Measurements from ENCODE around the gene KLF17. TPM values are rescaled to one million over a fixed set of nuclear protein-coding genes. Genes with fewer than 3 reads are reported as not detected.

KLF17 gene
- polyA plus RNA-seq, 1 donor (not counting 4 experiments of a cell fraction or from before 2014, with no cell fraction given) = not detected

DNA sequence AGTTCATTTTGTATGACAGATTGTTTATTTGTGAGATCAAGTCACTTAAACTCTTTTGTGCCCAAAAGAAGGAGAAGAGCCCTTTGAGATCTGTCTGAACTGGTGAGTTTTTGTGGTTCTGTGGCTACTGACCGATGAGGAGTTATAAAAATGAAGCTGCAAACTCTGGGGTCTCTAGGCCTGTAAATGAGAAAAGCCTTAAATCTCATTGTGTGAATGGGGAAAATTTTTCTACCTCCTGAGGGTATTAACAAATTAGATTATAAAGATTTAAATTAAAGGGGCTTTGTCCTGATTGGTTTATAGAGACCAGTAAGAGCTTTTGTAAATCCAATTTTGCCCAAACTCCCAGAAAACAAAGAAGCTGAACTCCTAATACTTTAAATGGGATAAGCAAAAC lies 9.7 kb upstream of the KLF17 start:
- dilution Hi-C loops (cut with MboI; ENCODE audit: extremely low pct_ligation_motif_present, low sequenced_read_pairs) = no loop called here
- H3K4me2 ChIP-seq (ENCODE audit: control insufficient read depth, extremely low read depth, insufficient read depth, low read depth, low read length) = no peak overlapping the region
- no peaks in the 10 kb centered on the region for H3K9me3 ChIP-seq (ENCODE audit: control insufficient read depth, low read depth, low read length)
- no peak overlapping the region for H2AFZ ChIP-seq (ENCODE audit: control insufficient read depth, low read length)
- no peaks in the 10 kb centered on the region for H3K4me1 ChIP-seq (ENCODE audit: control insufficient read depth, extremely low read depth, insufficient read depth, low read length)
- H3K9me1 ChIP-seq (ENCODE audit: control insufficient read depth, extremely low read depth, insufficient read depth, low read length) = no peaks in the 10 kb centered on the region
- no peak overlapping the region for H3K9ac ChIP-seq (ENCODE audit: control insufficient read depth, extremely low read depth, insufficient read depth, low read length)
- H3K36me3 ChIP-seq (ENCODE audit: control insufficient read depth in 2 of 2, extremely low read depth in 1 of 2, insufficient read depth in 2 of 2, low read length in 2 of 2) = no peaks in the 10 kb centered on the region
- DNase-seq (ENCODE audit: low read depth, low spot score) (no peak), FAIRE-seq (no peak)
- H4K20me1 ChIP-seq (ENCODE audit: control insufficient read depth, extremely low read depth, insufficient read depth, low read length) = no peaks in the 10 kb centered on the region
- no peak overlapping the region for H3K27ac ChIP-seq (ENCODE audit: control insufficient read depth, insufficient read depth, low read length)
- H3K4me3 ChIP-seq (ENCODE audit: control insufficient read depth in 2 of 3, extremely low read depth in 1 of 3, insufficient read depth in 2 of 3, low read depth in 1 of 3, low read length in 3 of 3) = no peak overlapping the region
- TF ChIP-seq EZH2 (IDR thresholded peaks at IDR 0.05; ENCODE audit: low read length) = no peak
- TF ChIP-seq, protein P1, sequence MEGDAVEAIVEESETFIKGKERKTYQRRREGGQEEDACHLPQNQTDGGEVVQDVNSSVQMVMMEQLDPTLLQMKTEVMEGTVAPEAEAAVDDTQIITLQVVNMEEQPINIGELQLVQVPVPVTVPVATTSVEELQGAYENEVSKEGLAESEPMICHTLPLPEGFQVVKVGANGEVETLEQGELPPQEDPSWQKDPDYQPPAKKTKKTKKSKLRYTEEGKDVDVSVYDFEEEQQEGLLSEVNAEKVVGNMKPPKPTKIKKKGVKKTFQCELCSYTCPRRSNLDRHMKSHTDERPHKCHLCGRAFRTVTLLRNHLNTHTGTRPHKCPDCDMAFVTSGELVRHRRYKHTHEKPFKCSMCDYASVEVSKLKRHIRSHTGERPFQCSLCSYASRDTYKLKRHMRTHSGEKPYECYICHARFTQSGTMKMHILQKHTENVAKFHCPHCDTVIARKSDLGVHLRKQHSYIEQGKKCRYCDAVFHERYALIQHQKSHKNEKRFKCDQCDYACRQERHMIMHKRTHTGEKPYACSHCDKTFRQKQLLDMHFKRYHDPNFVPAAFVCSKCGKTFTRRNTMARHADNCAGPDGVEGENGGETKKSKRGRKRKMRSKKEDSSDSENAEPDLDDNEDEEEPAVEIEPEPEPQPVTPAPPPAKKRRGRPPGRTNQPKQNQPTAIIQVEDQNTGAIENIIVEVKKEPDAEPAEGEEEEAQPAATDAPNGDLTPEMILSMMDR (optimal IDR thresholded peaks at IDR 0.05 in 1 of 3, IDR thresholded peaks at IDR 0.05 in 1 of 3, conservative IDR thresholded peaks at IDR 0.05 in 1 of 3; ENCODE audit: extremely low read depth in 1 of 3, insufficient read depth in 2 of 3, low read length in 3 of 3) = no peak
- no peaks in the 10 kb centered on the region for H3K79me2 ChIP-seq (ENCODE audit: control insufficient read depth, insufficient read depth, low read length)
- H3K27me3 ChIP-seq (ENCODE audit: control insufficient read depth, extremely low read depth, insufficient read depth, low read length) = peaks cover 3% of the 10 kb centered on the region

DNA sequence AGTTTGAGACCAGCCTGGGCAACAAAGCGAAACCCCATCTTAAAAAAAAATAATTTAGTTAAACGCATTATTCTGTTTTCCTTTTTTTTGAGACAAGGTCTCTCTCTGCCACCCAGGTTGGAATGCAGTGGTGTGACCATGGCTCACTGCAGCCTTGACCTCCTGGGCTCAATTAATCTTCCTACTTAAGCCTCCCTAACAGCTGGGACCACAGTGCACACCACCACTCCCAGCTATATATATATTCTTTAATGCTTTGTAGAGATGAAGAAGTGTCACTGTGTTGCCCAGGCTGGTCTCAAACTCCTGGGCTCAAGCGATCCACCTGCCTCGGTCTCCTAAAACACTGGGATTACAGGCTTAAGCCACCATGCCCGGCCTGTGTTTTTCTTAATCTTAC lies 7.7 kb upstream of the KLF17 start:
- TF ChIP-seq, protein P1 (optimal IDR thresholded peaks at IDR 0.05 in 1 of 3, IDR thresholded peaks at IDR 0.05 in 1 of 3, conservative IDR thresholded peaks at IDR 0.05 in 1 of 3; ENCODE audit: extremely low read depth in 1 of 3, insufficient read depth in 2 of 3, low read length in 3 of 3) = no peak
- no peak for TF ChIP-seq EZH2 (IDR thresholded peaks at IDR 0.05; ENCODE audit: low read length)
- Histone ChIP-seq H3K9me1 (ENCODE audit: control insufficient read depth, extremely low read depth, insufficient read depth, low read length) (no peaks in the 10 kb centered on the region), H3K79me2 (ENCODE audit: control insufficient read depth, insufficient read depth, low read length) (no peaks in the 10 kb centered on the region), H3K9ac (ENCODE audit: control insufficient read depth, extremely low read depth, insufficient read depth, low read length) (no peak overlapping the region), H3K4me1 (ENCODE audit: control insufficient read depth, extremely low read depth, insufficient read depth, low read length) (no peaks in the 10 kb centered on the region), H3K27ac (ENCODE audit: control insufficient read depth, insufficient read depth, low read length) (no peak overlapping the region), H3K36me3 (ENCODE audit: control insufficient read depth in 2 of 2, extremely low read depth in 1 of 2, insufficient read depth in 2 of 2, low read length in 2 of 2) (no peaks in the 10 kb centered on the region), H2AFZ (ENCODE audit: control insufficient read depth, low read length) (no peak overlapping the region), H3K4me3 (ENCODE audit: control insufficient read depth in 2 of 3, extremely low read depth in 1 of 3, insufficient read depth in 2 of 3, low read depth in 1 of 3, low read length in 3 of 3) (no peak overlapping the region), H3K4me2 (ENCODE audit: control insufficient read depth, extremely low read depth, insufficient read depth, low read depth, low read length) (no peak overlapping the region), H3K27me3 (ENCODE audit: control insufficient read depth, extremely low read depth, insufficient read depth, low read length) (peaks cover 3% of the 10 kb centered on the region), H4K20me1 (ENCODE audit: control insufficient read depth, extremely low read depth, insufficient read depth, low read length) (no peaks in the 10 kb centered on the region), H3K9me3 (ENCODE audit: control insufficient read depth, low read depth, low read length) (no peaks in the 10 kb centered on the region)
- dilution Hi-C loops (cut with MboI; ENCODE audit: extremely low pct_ligation_motif_present, low sequenced_read_pairs) = no loop called here
- FAIRE-seq (no peak), DNase-seq (ENCODE audit: low read depth, low spot score) (no peak)
